Measurements from ENCODE around the gene RAET1G. TPM values are rescaled to one million over a fixed set of nuclear protein-coding genes. Genes with fewer than 3 reads are reported as not detected.
"Not testable (repeated sequence)": the region's sequence is repeated elsewhere in the genome, so short reads cannot be mapped to it uniquely, and the experiment has no call there.

The RAET1G gene
- total RNA-seq, 3 donors from 2014 or later, result not detected

DNA sequence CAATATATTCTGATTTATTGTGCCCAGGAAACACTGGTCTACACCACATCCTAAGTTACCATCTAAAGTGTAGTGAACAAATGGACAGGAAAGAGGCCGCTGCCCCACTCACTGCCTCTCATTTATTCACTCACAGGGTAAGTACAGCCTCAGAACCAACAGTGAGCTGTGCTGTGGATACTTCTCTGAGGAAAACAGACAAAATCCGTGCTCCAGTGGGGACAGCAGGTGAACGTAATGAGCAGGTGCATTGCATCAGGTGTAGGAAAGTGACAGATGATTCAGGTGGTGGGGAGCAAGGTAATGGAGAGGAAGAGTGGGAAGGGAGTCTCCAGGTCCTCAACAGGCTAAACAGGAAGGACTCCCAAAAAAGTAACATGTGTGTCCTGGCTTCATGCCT, 10.5 kb upstream of the RAET1G start:
- H3K4me1 Mint-ChIP-seq (ENCODE audit: low read depth), result peaks cover 9% of the 10 kb centered on the region
- H3K36me3 Mint-ChIP-seq (ENCODE audit: insufficient read depth), result no peaks in the 10 kb centered on the region
- H3K27me3 Mint-ChIP-seq (ENCODE audit: low read depth), result peaks cover 89% of the 10 kb centered on the region
- H3K9me3 Mint-ChIP-seq, result no peaks in the 10 kb centered on the region
- no peak overlapping the region for H3K4me3 Mint-ChIP-seq
- no peak for DNase-seq
- no peak for ATAC-seq

DNA sequence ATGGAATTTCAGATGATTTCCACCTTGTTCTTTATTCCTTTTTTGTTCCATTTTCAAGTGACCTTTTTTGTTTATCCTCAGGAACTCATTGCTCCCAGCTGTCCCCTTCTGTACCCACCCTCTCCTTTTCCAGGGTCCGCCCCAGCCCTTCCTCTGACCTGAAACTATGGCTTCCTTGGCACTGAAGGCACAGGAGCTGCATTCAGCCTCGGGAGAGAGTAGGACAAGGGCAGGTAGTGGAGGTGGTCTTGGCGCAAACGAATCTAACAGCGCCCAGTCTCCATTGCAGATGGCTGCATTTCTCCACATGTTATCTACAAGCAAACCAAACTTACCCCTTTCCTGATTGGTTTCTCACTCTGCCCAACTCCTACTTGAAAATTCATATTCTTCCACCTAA, 10.1 kb upstream of the RAET1G start:
- H3K4me3 Mint-ChIP-seq, result no peak overlapping the region
- ATAC-seq (no peak), DNase-seq (no peak)
- H3K27me3 Mint-ChIP-seq (ENCODE audit: low read depth), result peaks cover 94% of the 10 kb centered on the region
- H3K36me3 Mint-ChIP-seq (ENCODE audit: insufficient read depth), result no peaks in the 10 kb centered on the region
- H3K9me3 Mint-ChIP-seq, result no peaks in the 10 kb centered on the region
- H3K4me1 Mint-ChIP-seq (ENCODE audit: low read depth), result peaks cover 6% of the 10 kb centered on the region

DNA sequence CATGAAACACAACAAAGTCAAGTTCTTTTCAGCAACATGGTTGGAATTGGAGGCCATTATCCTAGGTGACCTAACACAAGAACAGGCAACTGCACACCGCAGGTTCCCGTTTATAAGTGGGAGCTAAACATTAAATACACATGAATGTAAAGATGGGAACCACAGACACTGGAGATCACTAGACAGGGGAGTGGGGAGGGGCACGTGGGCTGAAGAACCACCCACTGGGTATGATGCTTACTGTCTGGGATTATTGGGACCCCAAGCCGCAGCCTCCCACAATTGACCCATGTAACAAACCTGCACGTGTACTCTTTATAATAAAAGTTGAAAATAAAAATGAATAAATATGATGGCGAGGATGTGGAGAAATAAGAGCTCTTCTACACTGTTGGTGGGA, 8.6 kb upstream of the RAET1G start:
- ATAC-seq, result no peak
- Mint-ChIP-seq H3K4me1 (ENCODE audit: low read depth) (peaks cover 6% of the 10 kb centered on the region), H3K36me3 (ENCODE audit: insufficient read depth) (no peaks in the 10 kb centered on the region), H3K4me3 (no peak overlapping the region), H3K27me3 (ENCODE audit: low read depth) (peaks cover 92% of the 10 kb centered on the region), H3K9me3 (no peaks in the 10 kb centered on the region)
- no peak for DNase-seq

DNA sequence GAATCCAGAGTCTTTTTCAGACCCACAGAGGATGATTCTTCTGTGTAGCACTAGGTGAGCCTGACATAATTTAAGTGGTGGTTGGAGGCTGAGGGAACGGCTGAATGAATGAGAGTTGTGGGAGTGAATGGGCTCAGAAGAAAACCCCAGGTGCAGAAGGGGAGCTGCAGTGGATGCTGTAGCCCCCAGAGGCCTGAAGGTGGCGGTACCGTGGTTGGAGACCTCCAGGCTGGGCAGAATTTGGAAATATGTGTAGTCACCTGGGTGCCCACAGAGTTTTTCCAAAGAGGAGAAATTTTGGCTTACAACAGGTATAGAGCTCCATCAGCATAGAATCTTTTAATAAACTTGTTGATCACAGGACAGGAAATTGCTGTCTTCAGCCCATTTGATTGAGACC, 6.5 kb upstream of the RAET1G start:
- Mint-ChIP-seq H3K27me3 (ENCODE audit: low read depth) (peaks cover 89% of the 10 kb centered on the region), H3K36me3 (ENCODE audit: insufficient read depth) (no peaks in the 10 kb centered on the region), H3K4me1 (ENCODE audit: low read depth) (peaks cover 10% of the 10 kb centered on the region), H3K9me3 (no peaks in the 10 kb centered on the region), H3K4me3 (no peak overlapping the region)
- no peak for ATAC-seq
- no peak for DNase-seq

DNA sequence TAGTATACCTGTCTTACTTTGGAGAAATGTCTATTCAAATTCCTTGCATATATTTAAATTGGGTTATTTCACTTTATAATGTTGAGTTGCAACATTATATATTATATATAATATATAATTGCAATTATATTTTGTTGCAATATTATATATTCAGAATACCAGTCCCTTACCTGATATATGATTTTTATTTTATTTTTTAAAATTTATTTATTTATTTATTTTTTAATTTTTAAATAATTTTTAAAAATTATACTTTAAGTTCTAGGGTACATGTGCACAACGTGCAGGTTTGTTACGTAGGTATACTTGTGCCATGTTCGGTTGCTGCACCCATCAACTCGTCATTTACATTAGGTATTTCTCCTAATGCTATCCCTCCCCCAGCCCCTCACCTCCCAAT, 4.1 kb upstream of the RAET1G start:
- Mint-ChIP-seq H3K27me3 (ENCODE audit: low read depth) (peaks cover 94% of the 10 kb centered on the region), H3K4me1 (ENCODE audit: low read depth) (peaks cover 23% of the 10 kb centered on the region)
- ATAC-seq; H3K4me3 Mint-ChIP-seq; H3K36me3 Mint-ChIP-seq (ENCODE audit: insufficient read depth); H3K9me3 Mint-ChIP-seq; DNase-seq: not testable (repeated sequence)

DNA sequence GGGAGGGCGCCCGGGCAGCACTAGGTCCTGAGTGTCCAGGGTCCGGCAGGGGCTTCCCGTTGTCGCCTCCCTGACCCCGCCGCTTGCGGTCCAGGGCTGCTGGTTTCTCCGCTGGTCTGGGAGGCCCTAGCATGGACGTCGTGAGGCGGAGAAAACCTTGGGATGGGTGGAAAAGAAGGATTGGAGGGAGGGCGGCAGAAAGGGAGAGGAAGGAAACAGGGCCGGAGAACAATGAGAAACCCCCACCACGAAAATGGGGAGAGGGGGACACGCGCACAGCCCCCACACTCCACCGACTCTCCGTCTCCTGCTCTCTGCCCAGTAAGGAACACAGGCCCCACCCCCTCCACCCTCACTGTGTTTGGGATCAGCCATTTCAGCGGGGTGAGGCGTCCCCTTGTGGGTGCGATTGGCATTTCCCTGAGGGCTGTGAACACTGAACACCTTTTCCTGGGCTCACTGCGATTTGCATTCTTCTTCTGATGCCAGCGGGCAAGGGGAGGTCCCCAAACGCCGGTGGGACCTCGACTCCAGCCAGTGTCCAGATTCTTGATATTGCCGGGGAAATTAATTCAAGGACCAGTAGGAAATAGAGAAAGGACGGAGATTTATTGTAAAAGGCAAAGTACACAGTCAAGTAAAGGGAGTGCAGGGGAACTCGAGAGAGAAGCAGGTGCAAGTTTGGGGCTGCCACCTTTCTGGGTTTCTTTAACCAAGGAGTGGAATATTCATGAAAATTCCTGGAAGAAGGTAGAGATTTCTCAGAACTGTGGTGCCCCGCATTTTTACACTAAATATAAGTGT, 3.3 kb upstream of the RAET1G start:
- Mint-ChIP-seq H3K27me3 (ENCODE audit: low read depth) (peaks cover 94% of the 10 kb centered on the region), H3K4me1 (ENCODE audit: low read depth) (peaks cover 25% of the 10 kb centered on the region), H3K9me3 (no peaks in the 10 kb centered on the region), H3K4me3 (peak overlapping the region; percentile 7), H3K36me3 (ENCODE audit: insufficient read depth) (no peaks in the 10 kb centered on the region)
- DNase-seq (peak; percentile 66), ATAC-seq (peak; percentile 69 to 70)

DNA sequence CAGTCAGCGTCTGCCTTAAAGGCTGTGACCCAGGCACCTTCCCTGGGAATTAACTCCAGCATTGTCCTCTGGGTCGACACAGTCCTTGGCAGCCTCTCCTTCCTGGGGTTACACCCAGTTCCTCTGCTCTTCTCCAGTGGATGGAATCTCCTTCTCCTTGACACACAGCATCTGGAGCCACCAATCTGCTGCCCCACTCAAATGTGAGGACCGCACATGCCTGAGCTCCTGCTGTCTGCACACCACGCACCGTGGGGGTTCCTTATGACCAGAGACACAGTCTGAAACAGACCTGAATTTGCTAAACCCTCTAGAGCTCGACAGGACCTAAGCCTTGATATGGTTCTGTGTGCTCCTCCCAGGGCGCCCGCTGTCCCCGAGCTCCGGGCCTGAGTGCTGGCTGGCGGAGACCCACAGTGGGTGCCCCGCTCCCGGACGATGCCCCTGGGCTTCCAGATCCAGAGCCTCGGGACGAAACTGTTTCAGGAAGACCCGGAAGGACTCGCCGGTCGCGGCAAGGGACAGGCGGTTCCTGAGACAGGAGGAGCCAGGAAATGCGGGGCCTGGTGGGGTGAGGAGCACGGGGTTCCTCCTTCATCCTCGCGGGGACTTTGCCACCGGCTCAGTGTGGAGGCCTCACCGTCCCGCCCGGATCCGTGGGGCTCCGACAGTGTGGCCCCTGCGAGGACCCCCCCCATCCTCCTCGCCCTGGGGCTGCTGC, 2.5 kb upstream of the RAET1G start:
- H3K9me3 Mint-ChIP-seq, result no peaks in the 10 kb centered on the region
- no peak for ATAC-seq
- H3K27me3 Mint-ChIP-seq (ENCODE audit: low read depth), result peaks cover 94% of the 10 kb centered on the region
- no peaks in the 10 kb centered on the region for H3K36me3 Mint-ChIP-seq (ENCODE audit: insufficient read depth)
- DNase-seq, result no peak
- peaks cover 25% of the 10 kb centered on the region for H3K4me1 Mint-ChIP-seq (ENCODE audit: low read depth)
- no peak overlapping the region for H3K4me3 Mint-ChIP-seq

DNA sequence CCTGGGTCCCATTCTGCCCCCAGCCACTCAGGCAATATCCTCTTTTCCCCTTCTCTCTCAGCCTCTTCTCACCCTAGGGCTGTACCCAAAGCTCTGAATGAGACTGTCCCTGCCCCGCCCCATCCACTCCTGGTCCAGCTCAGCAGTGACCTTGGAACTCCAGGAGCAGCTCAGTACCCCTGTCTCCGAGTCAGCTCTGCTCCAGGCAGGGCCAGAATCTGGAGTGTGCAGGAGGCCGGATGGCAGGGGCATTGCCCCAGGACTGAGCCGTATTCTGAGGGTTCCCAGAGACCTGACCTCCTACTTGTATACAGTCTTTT, 2.0 kb upstream of the RAET1G start:
- ATAC-seq (no peak), DNase-seq (no peak)
- Mint-ChIP-seq H3K36me3 (ENCODE audit: insufficient read depth) (no peaks in the 10 kb centered on the region), H3K9me3 (no peaks in the 10 kb centered on the region), H3K4me1 (ENCODE audit: low read depth) (peaks cover 25% of the 10 kb centered on the region), H3K4me3 (no peak overlapping the region), H3K27me3 (ENCODE audit: low read depth) (peaks cover 93% of the 10 kb centered on the region)

DNA sequence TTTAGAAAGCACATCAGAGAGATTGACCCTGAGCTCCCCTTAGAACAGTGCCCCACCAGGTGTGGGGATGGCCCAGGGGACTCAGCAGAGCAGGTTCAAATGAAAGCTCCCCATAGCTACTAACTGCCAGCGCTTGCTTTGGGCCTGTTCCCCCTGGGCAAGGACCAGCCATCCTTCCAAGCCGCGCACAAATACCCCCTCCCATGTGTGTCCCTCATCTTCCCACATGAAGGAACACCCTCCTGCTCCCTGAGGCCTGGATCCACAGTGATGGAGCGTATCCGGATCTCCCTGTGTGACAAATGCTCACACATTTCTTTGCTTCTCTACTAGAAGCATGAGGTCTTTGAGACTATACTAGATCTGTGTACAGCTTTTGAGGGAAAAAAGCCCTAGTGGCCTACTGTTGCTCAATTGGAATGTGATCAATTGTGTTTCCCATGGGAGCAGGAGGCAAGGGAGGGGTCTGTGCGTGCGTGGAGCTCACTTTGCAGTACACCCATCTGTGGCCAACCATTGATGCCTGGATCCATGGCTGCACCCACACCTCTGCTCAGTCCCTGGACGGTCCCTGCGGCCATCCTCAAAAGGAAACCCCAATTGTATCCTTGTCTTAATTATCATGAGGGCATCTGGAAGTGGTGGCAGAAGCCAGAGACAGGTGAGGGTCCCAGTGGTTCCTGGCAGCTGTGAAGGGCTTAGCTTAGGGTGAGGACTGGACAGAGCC, 1.4 kb upstream of the RAET1G start:
- DNase-seq, result no peak
- H3K4me1 Mint-ChIP-seq (ENCODE audit: low read depth), result peaks cover 25% of the 10 kb centered on the region
- no peaks in the 10 kb centered on the region for H3K36me3 Mint-ChIP-seq (ENCODE audit: insufficient read depth)
- H3K27me3 Mint-ChIP-seq (ENCODE audit: low read depth), result peaks cover 88% of the 10 kb centered on the region
- peak overlapping the region; percentile 45 for H3K4me3 Mint-ChIP-seq
- ATAC-seq, result no peak
- no peaks in the 10 kb centered on the region for H3K9me3 Mint-ChIP-seq

DNA sequence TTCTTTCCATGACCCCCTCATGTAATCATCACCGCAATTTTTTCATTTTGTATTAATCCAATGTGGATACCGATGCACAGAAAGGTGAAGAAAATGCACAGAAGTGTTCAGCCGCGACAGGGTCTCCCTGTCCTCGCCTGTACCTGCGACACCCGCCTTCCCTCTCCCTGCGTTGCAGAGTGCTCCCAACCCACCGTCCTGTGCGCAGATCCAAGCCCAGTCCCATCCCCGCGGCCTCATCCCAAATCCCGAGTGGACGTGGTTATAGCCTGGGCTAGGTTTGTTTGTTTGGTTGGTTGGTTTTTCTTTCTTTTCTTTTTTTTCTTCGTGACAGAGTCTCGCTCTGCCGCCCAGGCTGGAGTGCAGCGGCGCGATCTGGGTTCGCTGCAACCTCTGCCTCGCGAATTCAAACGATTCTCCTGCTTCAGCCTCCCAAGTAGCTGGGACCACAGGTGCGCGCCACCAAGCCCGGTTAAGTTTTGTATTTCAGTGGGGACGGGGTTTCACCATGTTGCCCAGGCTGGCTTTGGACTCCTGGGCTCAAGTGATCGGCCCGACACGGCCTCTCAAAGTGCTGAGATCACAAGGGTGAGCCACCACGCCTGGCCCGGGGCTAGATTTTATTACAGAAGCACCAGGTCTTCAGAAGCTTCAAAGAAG, 536 bp upstream of the RAET1G start:
- Mint-ChIP-seq H3K36me3 (ENCODE audit: insufficient read depth) (no peaks in the 10 kb centered on the region), H3K9me3 (no peaks in the 10 kb centered on the region), H3K4me1 (ENCODE audit: low read depth) (peaks cover 25% of the 10 kb centered on the region), H3K4me3 (peak overlapping the region; percentile 84), H3K27me3 (ENCODE audit: low read depth) (peaks cover 81% of the 10 kb centered on the region)
- peak; percentile 2 to 36 for ATAC-seq
- no peak for DNase-seq

DNA sequence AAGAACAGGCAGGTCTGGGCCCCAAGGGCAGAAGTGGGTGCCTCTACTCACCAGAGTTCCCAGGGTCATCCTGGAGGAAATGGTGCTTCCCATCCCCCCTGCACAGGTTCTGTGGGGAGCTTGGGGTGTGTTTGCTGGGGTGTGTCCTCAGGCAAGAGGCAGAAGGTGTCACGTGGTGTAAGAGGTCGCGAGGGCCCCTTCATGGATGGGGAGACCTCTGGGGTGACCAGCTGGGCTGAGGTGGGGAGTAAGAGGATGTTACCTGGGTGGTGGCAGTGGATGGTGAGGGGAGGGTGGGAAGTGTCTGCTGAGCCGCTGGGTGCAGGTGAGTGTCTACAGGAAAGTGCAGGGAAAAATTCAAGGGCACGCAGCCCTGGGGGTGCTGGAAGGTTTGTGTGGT, 830 bp downstream of the RAET1G start:
- not testable (repeated sequence) for H3K9me3 Mint-ChIP-seq; DNase-seq; H3K36me3 Mint-ChIP-seq (ENCODE audit: insufficient read depth); ATAC-seq
- Mint-ChIP-seq H3K27me3 (ENCODE audit: low read depth) (peaks cover 72% of the 10 kb centered on the region), H3K4me3 (peak overlapping the region; percentile 50), H3K4me1 (ENCODE audit: low read depth) (peaks cover 23% of the 10 kb centered on the region)

DNA sequence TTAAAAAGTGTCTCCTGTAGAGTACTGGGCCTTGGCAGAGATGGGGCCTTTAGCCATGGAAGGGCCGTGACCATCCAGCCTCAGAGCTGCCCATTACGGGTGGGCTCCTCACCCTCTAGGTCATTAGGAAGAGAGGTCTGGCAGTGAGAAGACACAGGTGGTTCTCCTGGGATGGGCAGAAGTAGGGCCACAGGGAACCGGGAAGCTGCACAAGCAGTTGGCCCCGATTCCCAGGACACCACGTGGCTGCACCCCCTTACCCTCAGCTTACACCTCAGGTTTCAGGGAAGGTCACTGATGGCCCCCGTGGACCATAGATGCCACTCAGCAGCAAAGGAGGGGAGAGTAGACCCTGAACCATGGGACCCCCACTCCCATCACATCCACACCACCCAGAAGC, 1.6 kb downstream of the RAET1G start:
- peaks cover 23% of the 10 kb centered on the region for H3K4me1 Mint-ChIP-seq (ENCODE audit: low read depth)
- H3K9me3 Mint-ChIP-seq, result no peaks in the 10 kb centered on the region
- DNase-seq, result no peak
- no peaks in the 10 kb centered on the region for H3K36me3 Mint-ChIP-seq (ENCODE audit: insufficient read depth)
- peaks cover 69% of the 10 kb centered on the region for H3K27me3 Mint-ChIP-seq (ENCODE audit: low read depth)
- no peak for ATAC-seq
- no peak overlapping the region for H3K4me3 Mint-ChIP-seq

DNA sequence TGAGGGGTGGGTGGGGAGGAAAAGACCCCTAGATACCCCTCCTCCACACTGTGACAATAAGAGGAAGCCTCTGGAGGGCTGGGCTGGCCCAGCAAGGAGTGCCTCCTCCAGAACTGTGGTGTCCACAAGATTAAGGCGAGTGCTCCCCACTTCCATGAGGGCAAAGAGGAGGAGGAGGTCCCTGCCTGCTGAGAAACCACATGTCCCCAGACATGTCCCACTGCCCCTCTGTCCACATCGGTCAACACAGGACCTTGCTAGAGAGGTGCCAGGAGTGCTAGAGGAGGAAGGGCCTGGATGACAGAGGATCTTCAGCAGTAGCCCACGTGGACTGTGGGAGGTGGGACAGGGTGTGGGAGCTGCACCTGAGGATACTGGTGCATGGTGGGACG, 3.1 kb downstream of the RAET1G start:
- no peak for ATAC-seq
- no peaks in the 10 kb centered on the region for H3K36me3 Mint-ChIP-seq (ENCODE audit: insufficient read depth)
- no peak overlapping the region for H3K4me3 Mint-ChIP-seq
- H3K4me1 Mint-ChIP-seq (ENCODE audit: low read depth), result peaks cover 19% of the 10 kb centered on the region
- H3K27me3 Mint-ChIP-seq (ENCODE audit: low read depth), result peaks cover 56% of the 10 kb centered on the region
- no peaks in the 10 kb centered on the region for H3K9me3 Mint-ChIP-seq
- no peak for DNase-seq

DNA sequence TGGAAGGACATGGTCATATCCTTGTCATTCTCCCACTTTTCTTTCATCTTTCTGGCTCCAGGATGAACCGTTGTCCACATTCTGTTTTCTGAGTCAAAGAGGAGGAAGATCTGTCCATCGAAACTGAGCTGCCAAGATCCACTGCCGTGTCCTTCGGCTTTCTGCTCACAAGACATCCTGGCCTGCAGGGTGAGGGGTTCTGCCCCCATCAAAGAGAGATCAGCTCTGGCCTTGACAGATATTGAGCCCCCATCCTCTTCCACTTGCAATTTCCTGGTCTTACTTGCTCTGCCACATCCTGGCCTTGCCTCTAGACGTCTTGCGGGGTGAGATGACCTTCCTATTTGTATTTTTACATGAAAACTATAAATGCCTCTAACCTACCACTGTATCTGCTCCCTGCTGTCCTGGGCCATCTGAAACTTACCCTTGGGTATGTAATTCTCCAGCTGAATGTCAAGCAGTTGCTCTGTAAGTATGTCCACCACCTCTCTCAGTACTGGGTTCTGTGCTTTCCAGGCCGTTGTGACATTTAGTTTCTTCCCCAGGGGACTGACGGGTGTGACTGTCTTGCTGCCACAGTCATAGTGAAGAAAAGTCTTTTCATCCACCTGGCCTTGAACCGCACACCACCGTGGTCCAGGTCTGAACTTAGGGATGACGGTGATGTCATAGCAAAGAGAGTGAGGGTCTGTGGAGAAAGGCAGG, 3.6 kb downstream of the RAET1G start:
- H3K4me3 Mint-ChIP-seq; DNase-seq; ATAC-seq; H3K36me3 Mint-ChIP-seq (ENCODE audit: insufficient read depth); H3K9me3 Mint-ChIP-seq: not testable (repeated sequence)
- Mint-ChIP-seq H3K4me1 (ENCODE audit: low read depth) (peaks cover 19% of the 10 kb centered on the region), H3K27me3 (ENCODE audit: low read depth) (peaks cover 50% of the 10 kb centered on the region)
